Measurements from ENCODE around the gene LIPC. TPM values are rescaled to one million over a fixed set of nuclear protein-coding genes. Genes with fewer than 3 reads are reported as not detected.

LIPC gene
- polyA plus RNA-seq, 3 donors = 0.37 TPM; not detected in 2

GRCh38 chr15:58466566-58466965 lies 34.8 kb downstream of the LIPC start:
- Histone ChIP-seq H3K36me3 (replicated peaks in 1 of 2; ENCODE audit: control insufficient read depth in 1 of 2, insufficient read depth in 2 of 2, low read length in 2 of 2) (no peaks in the 10 kb centered on the region), H3K27ac (ENCODE audit: low read depth in 1 of 2, low read length in 2 of 2) (no peak overlapping the region), H3K4me3 (replicated peaks in 1 of 3; ENCODE audit: low read depth in 2 of 3, low read length in 3 of 3) (no peak overlapping the region), H3K9me3 (replicated peaks in 1 of 2; ENCODE audit: control insufficient read depth in 1 of 2, insufficient read depth in 1 of 2, low read length in 2 of 2) (no peaks in the 10 kb centered on the region), H4K20me1 (ENCODE audit: insufficient read depth, low read length) (no peaks in the 10 kb centered on the region), H3K4me2 (replicated peaks; ENCODE audit: extremely low read depth, low read length, poor library complexity, severe bottlenecking) (no peak overlapping the region), H3K27me3 (ENCODE audit: control insufficient read depth in 2 of 2, insufficient read depth in 2 of 2, low read length in 2 of 2) (no peaks in the 10 kb centered on the region), H3K9ac (ENCODE audit: insufficient read depth, low read length, poor library complexity, severe bottlenecking) (no peak overlapping the region), H3K4me1 (ENCODE audit: control insufficient read depth in 1 of 2, insufficient read depth in 2 of 2, low read length in 2 of 2) (no peaks in the 10 kb centered on the region), H2AFZ (ENCODE audit: insufficient read depth, low read depth, low read length, poor library complexity, severe bottlenecking) (no peak overlapping the region), H3K79me2 (ENCODE audit: insufficient read depth, low read length) (no peaks in the 10 kb centered on the region)
- intact Hi-C loops (cut with micrococcal nuclease) = no loop called here
- H3K9me3 Mint-ChIP-seq = peaks cover 0 to 2% (median 0%) of the 10 kb centered on the region in 7 donors
- H3K36me3 Mint-ChIP-seq = no peaks in the 10 kb centered on the region
- H3K4me1 Mint-ChIP-seq = peaks cover 5% of the 10 kb centered on the region
- no peak for DNase-seq
- no peak overlapping the region for H3K4me3 Mint-ChIP-seq
- peaks cover 0 to 13% (median 3%) of the 10 kb centered on the region in 3 donors for H3K27me3 Mint-ChIP-seq (ENCODE audit: low read depth in 3 of 3)
- H3K27ac Mint-ChIP-seq = no peak overlapping the region
- no CpG with 5 or more reads among the region's 2 CpGs for WGBS (ENCODE audit: insufficient coverage)
- TF ChIP-seq, protein P1, sequence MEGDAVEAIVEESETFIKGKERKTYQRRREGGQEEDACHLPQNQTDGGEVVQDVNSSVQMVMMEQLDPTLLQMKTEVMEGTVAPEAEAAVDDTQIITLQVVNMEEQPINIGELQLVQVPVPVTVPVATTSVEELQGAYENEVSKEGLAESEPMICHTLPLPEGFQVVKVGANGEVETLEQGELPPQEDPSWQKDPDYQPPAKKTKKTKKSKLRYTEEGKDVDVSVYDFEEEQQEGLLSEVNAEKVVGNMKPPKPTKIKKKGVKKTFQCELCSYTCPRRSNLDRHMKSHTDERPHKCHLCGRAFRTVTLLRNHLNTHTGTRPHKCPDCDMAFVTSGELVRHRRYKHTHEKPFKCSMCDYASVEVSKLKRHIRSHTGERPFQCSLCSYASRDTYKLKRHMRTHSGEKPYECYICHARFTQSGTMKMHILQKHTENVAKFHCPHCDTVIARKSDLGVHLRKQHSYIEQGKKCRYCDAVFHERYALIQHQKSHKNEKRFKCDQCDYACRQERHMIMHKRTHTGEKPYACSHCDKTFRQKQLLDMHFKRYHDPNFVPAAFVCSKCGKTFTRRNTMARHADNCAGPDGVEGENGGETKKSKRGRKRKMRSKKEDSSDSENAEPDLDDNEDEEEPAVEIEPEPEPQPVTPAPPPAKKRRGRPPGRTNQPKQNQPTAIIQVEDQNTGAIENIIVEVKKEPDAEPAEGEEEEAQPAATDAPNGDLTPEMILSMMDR (IDR thresholded peaks at IDR 0.05) = no peak

DNA sequence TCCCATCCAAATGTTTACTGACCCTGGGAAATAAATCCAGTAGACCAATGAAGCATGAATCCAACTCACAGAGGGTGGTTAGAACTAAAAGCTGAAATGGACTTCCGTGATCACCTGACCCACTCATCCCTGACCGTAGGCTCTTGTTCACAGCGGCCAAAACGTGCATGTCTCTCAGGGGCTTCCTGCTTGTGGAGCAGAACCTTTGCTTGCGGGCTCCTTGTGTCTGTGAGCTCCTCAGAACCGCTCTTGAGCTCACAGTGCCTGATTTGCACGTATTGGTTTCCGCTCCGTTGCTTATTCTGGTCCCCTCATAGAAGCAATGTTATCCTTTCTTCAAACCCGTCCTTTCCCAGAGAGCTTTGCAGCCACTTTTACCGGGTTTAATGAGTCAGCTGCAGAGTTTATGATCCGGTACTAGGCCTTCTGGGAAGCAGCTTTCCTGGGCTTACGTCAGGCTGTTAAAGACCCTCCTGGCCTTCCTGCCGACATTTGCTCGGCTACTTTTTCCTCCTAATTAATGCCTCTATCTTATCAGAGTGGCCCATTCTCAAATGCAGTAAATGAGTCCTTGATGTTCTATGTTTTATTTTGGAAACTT lies 35.4 kb downstream of the LIPC start:
- peaks cover 0 to 13% (median 3%) of the 10 kb centered on the region in 3 donors for H3K27me3 Mint-ChIP-seq (ENCODE audit: low read depth in 3 of 3)
- Histone ChIP-seq H3K9ac (ENCODE audit: insufficient read depth, low read length, poor library complexity, severe bottlenecking) (no peak overlapping the region), H3K4me3 (replicated peaks in 1 of 3; ENCODE audit: low read depth in 2 of 3, low read length in 3 of 3) (no peak overlapping the region), H3K9me3 (replicated peaks in 1 of 2; ENCODE audit: control insufficient read depth in 1 of 2, insufficient read depth in 1 of 2, low read length in 2 of 2) (no peaks in the 10 kb centered on the region), H3K27ac (ENCODE audit: low read depth in 1 of 2, low read length in 2 of 2) (no peak overlapping the region), H3K79me2 (ENCODE audit: insufficient read depth, low read length) (no peaks in the 10 kb centered on the region), H3K27me3 (ENCODE audit: control insufficient read depth in 2 of 2, insufficient read depth in 2 of 2, low read length in 2 of 2) (no peaks in the 10 kb centered on the region), H2AFZ (ENCODE audit: insufficient read depth, low read depth, low read length, poor library complexity, severe bottlenecking) (no peak overlapping the region), H3K36me3 (replicated peaks in 1 of 2; ENCODE audit: control insufficient read depth in 1 of 2, insufficient read depth in 2 of 2, low read length in 2 of 2) (no peaks in the 10 kb centered on the region), H3K4me1 (ENCODE audit: control insufficient read depth in 1 of 2, insufficient read depth in 2 of 2, low read length in 2 of 2) (no peaks in the 10 kb centered on the region), H3K4me2 (replicated peaks; ENCODE audit: extremely low read depth, low read length, poor library complexity, severe bottlenecking) (no peak overlapping the region), H4K20me1 (ENCODE audit: insufficient read depth, low read length) (no peaks in the 10 kb centered on the region)
- peaks cover 5% of the 10 kb centered on the region for H3K4me1 Mint-ChIP-seq
- no peak overlapping the region for H3K27ac Mint-ChIP-seq
- WGBS (ENCODE audit: insufficient coverage) = 96% methylated on average over 11 of the region's 15 CpGs
- intact Hi-C loops (cut with micrococcal nuclease) = no loop called here
- no peak for DNase-seq
- H3K9me3 Mint-ChIP-seq = peaks cover 0 to 3% (median 0%) of the 10 kb centered on the region in 7 donors
- H3K4me3 Mint-ChIP-seq = no peak overlapping the region
- TF ChIP-seq, protein P1 (IDR thresholded peaks at IDR 0.05) = no peak
- no peaks in the 10 kb centered on the region for H3K36me3 Mint-ChIP-seq

All from CD14-positive monocyte (primary cell).